ENCODE measurements around the gene AVPR2. TPM values are rescaled to one million over a fixed set of nuclear protein-coding genes. Genes with fewer than 3 reads are reported as not detected.

Gene AVPR2
- total RNA-seq, 1 experiment from 2014 or later, result not detected

GRCh38 chrX:153870288-153870690 is 34.2 kb upstream of the AVPR2 start (continued):
- TF ChIP-seq REST (IDR thresholded peaks at IDR 0.05; ENCODE audit: low read depth) (no peak), CTCF (IDR thresholded peaks at IDR 0.05 in 2 of 3, conservative IDR thresholded peaks at IDR 0.05 in 1 of 3; ENCODE audit: borderline replicate concordance in 1 of 3, insufficient read depth in 1 of 3, low read depth in 2 of 3, low read length in 2 of 3) (no peak), SP1 (IDR thresholded peaks at IDR 0.05; ENCODE audit: low read depth) (no peak)

GRCh38 chrX:153870791-153871360 is 33.6 kb upstream of the AVPR2 start:
- Histone ChIP-seq H3K9me2 (ENCODE audit: insufficient read depth) (no peaks in the 10 kb centered on the region), H4K20me1 (ENCODE audit: insufficient read depth) (no peaks in the 10 kb centered on the region), H3K36me3 (ENCODE audit: control insufficient read depth in 1 of 2, insufficient read depth in 2 of 2, low read length in 2 of 2) (no peaks in the 10 kb centered on the region), H3K4me1 (ENCODE audit: control insufficient read depth in 1 of 2, insufficient read depth in 2 of 2, low read length in 2 of 2) (no peaks in the 10 kb centered on the region), H3K27ac (ENCODE audit: low read depth, low read length) (no peak overlapping the region), H3K4me3 (replicated peaks in 1 of 2; ENCODE audit: low read depth in 1 of 2, low read length in 2 of 2) (no peak overlapping the region), H3K9me3 (ENCODE audit: control insufficient read depth in 1 of 2, insufficient read depth in 1 of 2, low read depth in 1 of 2, low read length in 2 of 2) (no peaks in the 10 kb centered on the region), H3K79me2 (ENCODE audit: insufficient read depth, low read length) (no peaks in the 10 kb centered on the region), H3K4me2 (ENCODE audit: low read length) (no peak overlapping the region), H3K27me3 (ENCODE audit: insufficient read depth, low read length) (no peaks in the 10 kb centered on the region), H2AFZ (ENCODE audit: low read depth, low read length, poor library complexity, severe bottlenecking) (no peak overlapping the region), H3K9ac (ENCODE audit: low read length) (no peak overlapping the region)
- no TSS peak for BruUV-seq (replicated peaks)
- DNase-seq (ENCODE audit: low read depth, low spot score) (no peak), ATAC-seq (peak; percentile 52; the same call in 1 of the 2 replicates)
- intact Hi-C loops (cut with micrococcal nuclease), result no loop called here
- ChIA-PET POLR2A (no interaction called here), RAD21 (ENCODE audit: low non-redundant PET in 1 of 2, low total read pairs in 2 of 2, uncharacterized antibody in 2 of 2, unreplicated experiment in 2 of 2) (no interaction called here), CTCF (no interaction called here)
- TF ChIP-seq SIN3A (IDR thresholded peaks at IDR 0.05; ENCODE audit: low read depth), result no peak
- no peak for TF ChIP-seq RAD21 (IDR thresholded peaks at IDR 0.05; ENCODE audit: low read depth)
- no peak for TF ChIP-seq ELF1 (IDR thresholded peaks at IDR 0.05; ENCODE audit: borderline replicate concordance, low read depth)
- TF ChIP-seq EZH2phosphoT487 (IDR thresholded peaks at IDR 0.05; ENCODE audit: borderline replicate concordance), result no peak
- no peak for TF ChIP-seq CTCF (IDR thresholded peaks at IDR 0.05 in 2 of 3, conservative IDR thresholded peaks at IDR 0.05 in 1 of 3; ENCODE audit: borderline replicate concordance in 1 of 3, insufficient read depth in 1 of 3, low read depth in 2 of 3, low read length in 2 of 3)
- TF ChIP-seq ZNF274 (IDR thresholded peaks at IDR 0.05; ENCODE audit: low read depth, low read length), result no peak
- no peak for TF ChIP-seq MAX (IDR thresholded peaks at IDR 0.05)
- no peak for TF ChIP-seq REST (IDR thresholded peaks at IDR 0.05; ENCODE audit: low read depth)
- no peak for TF ChIP-seq SRF (IDR thresholded peaks at IDR 0.05; ENCODE audit: low read depth)
- no peak for TF ChIP-seq EZH2 (IDR thresholded peaks at IDR 0.05)

Measured in HCT116 (cell line).